Measurements from ENCODE around the gene BICRAL.
"Not testable (repeated sequence)": the region's sequence is repeated elsewhere in the genome, so short reads cannot be mapped to it uniquely, and the experiment has no call there.

The BICRAL gene

GRCh38 chr6:42795651-42796050, 13.8 kb downstream of the BICRAL start:
- no peak for DNase-seq

- no peak for DNase-seq
Measured at GRCh38 chr6:42796171-42796570, 14.3 kb downstream of the BICRAL start.

- DNase-seq, result not testable (repeated sequence)
Measured at GRCh38 chr6:42797696-42798095, 15.8 kb downstream of the BICRAL start.

- DNase-seq, result no peak
Measured at GRCh38 chr6:42805297-42805861, 23.5 kb downstream of the BICRAL start.

GRCh38 chr6:42806359-42806758, 24.5 kb downstream of the BICRAL start:
- DNase-seq, result not testable (repeated sequence)

GRCh38 chr6:42808492-42809483, 26.9 kb downstream of the BICRAL start:
- no peak for DNase-seq

- no peak for DNase-seq
Measured at GRCh38 chr6:42813074-42813645, 31.3 kb downstream of the BICRAL start.

GRCh38 chr6:42813906-42814444, 32.1 kb downstream of the BICRAL start:
- DNase-seq, result no peak

- DNase-seq, result not testable (repeated sequence)
Measured at GRCh38 chr6:42815726-42816125, 33.9 kb downstream of the BICRAL start.

GRCh38 chr6:42817907-42818306, 36.1 kb downstream of the BICRAL start:
- DNase-seq, result no peak

GRCh38 chr6:42818416-42818815, 36.6 kb downstream of the BICRAL start:
- no peak for DNase-seq

- DNase-seq, result no peak
Measured at GRCh38 chr6:42818878-42819277, 37.0 kb downstream of the BICRAL start.

- DNase-seq, result no peak
Measured at GRCh38 chr6:42819803-42820511, 38.1 kb downstream of the BICRAL start.

- DNase-seq, result peak; percentile 82
Measured at GRCh38 chr6:42820512-42821340, 38.9 kb downstream of the BICRAL start.

- no peak for DNase-seq
Measured at GRCh38 chr6:42821341-42821668, 39.5 kb downstream of the BICRAL start.

- DNase-seq, result no peak
Measured at GRCh38 chr6:42821846-42822245, 40.0 kb downstream of the BICRAL start.

- DNase-seq, result no peak
Measured at GRCh38 chr6:42829561-42830092, 47.8 kb downstream of the BICRAL start.

- no peak for DNase-seq
Measured at GRCh38 chr6:42831237-42831636, 49.4 kb downstream of the BICRAL start.

GRCh38 chr6:42834056-42834455, 52.2 kb downstream of the BICRAL start:
- no peak for DNase-seq

GRCh38 chr6:42841844-42842584, 60.2 kb downstream of the BICRAL start:
- no peak for DNase-seq

- no peak for DNase-seq
Measured at GRCh38 chr6:42845327-42845694, 63.5 kb downstream of the BICRAL start.

Measured in left hindlimb (tissue), 1 donor.